Esophagus mucosa (tissue), 1 donor: Measurements from ENCODE around the gene FAM81A. TPM values are rescaled to one million over a fixed set of nuclear protein-coding genes. Genes with fewer than 3 reads are reported as not detected.
A peak's percentile ranks its signal among the peaks of the same experiment; 100 is the strongest.
"Not testable (repeated sequence)": the region's sequence is repeated elsewhere in the genome, so short reads cannot be mapped to it uniquely, and the experiment has no call there.

Experiments used
- ATAC-seq: fragments of 200-7000 bp; cut with Tn5 transposase; one replicate; pipeline ENCODE4 v1.9.1; 2020
- total RNA-seq: library from RNA; stranded (reverse); gene quantifications from one replicate; pipeline ENCODE4 v1.2.4, GENCODE V29; 2023
- donor health status: DM: yes; HTN: yes; CAD: no.

Gene FAM81A
- total RNA-seq, 1 donor from 2014 or later, result 1.2 TPM

GRCh38 chr15:59489485-59489884 lies 51.5 kb downstream of the FAM81A start:
- not testable (repeated sequence) for ATAC-seq

GRCh38 chr15:59491062-59491461 lies 53.1 kb downstream of the FAM81A start:
- ATAC-seq, result no peak

- ATAC-seq, result peak; percentile 92
Measured at GRCh38 chr15:59492389-59493377, 54.7 kb downstream of the FAM81A start.

- peak; percentile 48 for ATAC-seq
Measured at GRCh38 chr15:59501597-59501996, 63.6 kb downstream of the FAM81A start.

GRCh38 chr15:59515190-59515589 lies 77.2 kb downstream of the FAM81A start:
- no peak for ATAC-seq

- no peak for ATAC-seq
Measured at GRCh38 chr15:59516655-59517461, 78.9 kb downstream of the FAM81A start.

- ATAC-seq, result no peak
Measured at GRCh38 chr15:59519329-59519728, 81.3 kb downstream of the FAM81A start.

GRCh38 chr15:59521443-59521842 lies 83.5 kb downstream of the FAM81A start:
- no peak for ATAC-seq

GRCh38 chr15:59522988-59523461 lies 85.0 kb downstream of the FAM81A start:
- no peak for ATAC-seq

GRCh38 chr15:59523702-59524101 lies 85.7 kb downstream of the FAM81A start:
- no peak for ATAC-seq

GRCh38 chr15:59524331-59524731 lies 86.3 kb downstream of the FAM81A start:
- ATAC-seq, result no peak

- not testable (repeated sequence) for ATAC-seq
Measured at GRCh38 chr15:59526466-59526865, 88.5 kb downstream of the FAM81A start.

- no peak for ATAC-seq
Measured at GRCh38 chr15:59528429-59528828, 90.4 kb downstream of the FAM81A start.

- ATAC-seq, result peak; percentile 89
Measured at GRCh38 chr15:59528961-59529402, 91.0 kb downstream of the FAM81A start.

GRCh38 chr15:59531066-59531675 lies 93.2 kb downstream of the FAM81A start:
- peak; percentile 75 for ATAC-seq

- ATAC-seq, result peak; percentile 12
Measured at GRCh38 chr15:59532770-59533379, 94.9 kb downstream of the FAM81A start.

GRCh38 chr15:59536553-59536952 lies 98.6 kb downstream of the FAM81A start:
- no peak for ATAC-seq

GRCh38 chr15:59537403-59537802 lies 99.4 kb downstream of the FAM81A start:
- peak; percentile 19 for ATAC-seq

- no peak for ATAC-seq
Measured at GRCh38 chr15:59538494-59538893, 100.5 kb downstream of the FAM81A start.

GRCh38 chr15:59539799-59540198 lies 101.8 kb downstream of the FAM81A start:
- ATAC-seq, result no peak

GRCh38 chr15:59540654-59541053 lies 102.7 kb downstream of the FAM81A start:
- ATAC-seq, result no peak

GRCh38 chr15:59541750-59542149 lies 103.8 kb downstream of the FAM81A start:
- ATAC-seq, result no peak
